Measurements from ENCODE around the gene RALGPS1.
"Not testable (repeated sequence)": the region's sequence is repeated elsewhere in the genome, so short reads cannot be mapped to it uniquely, and the experiment has no call there.

GRCh38 chr9:127017979-127018378 lies 103.4 kb downstream of the RALGPS1 start:
- TF ChIP-seq MAFK (conservative IDR thresholded peaks at IDR 0.05 in 1 of 2, IDR thresholded peaks at IDR 0.05 in 1 of 2; ENCODE audit: low read length in 2 of 2); ZMAT3 (CRISPR knock-in tag; conservative IDR thresholded peaks at IDR 0.05); MYC (CRISPR knock-in tag; IDR thresholded peaks at IDR 0.05; ENCODE audit: borderline replicate concordance); ZNF614 (CRISPR knock-in tag; IDR thresholded peaks at IDR 0.05; ENCODE audit: borderline replicate concordance); ZBTB33 (CRISPR knock-in tag; IDR thresholded peaks at IDR 0.05); PAF1 (CRISPR knock-in tag; IDR thresholded peaks at IDR 0.05); ETS1 (CRISPR knock-in tag; IDR thresholded peaks at IDR 0.05); ATM (IDR thresholded peaks at IDR 0.05; ENCODE audit: borderline replicate concordance); ZNF552 (CRISPR knock-in tag; IDR thresholded peaks at IDR 0.05; ENCODE audit: borderline replicate concordance); MNT (IDR thresholded peaks at IDR 0.05); REST (IDR thresholded peaks at IDR 0.05; ENCODE audit: borderline replicate concordance in 1 of 2, low read depth in 1 of 2, low read length in 2 of 2); NFE2 (CRISPR knock-in tag; IDR thresholded peaks at IDR 0.05); ZNF333 (CRISPR knock-in tag; IDR thresholded peaks at IDR 0.05; ENCODE audit: borderline replicate concordance); NPAS2 (CRISPR knock-in tag; IDR thresholded peaks at IDR 0.05; ENCODE audit: borderline replicate concordance): not testable (repeated sequence)

Data from HepG2 (cell line).